Central memory CD8-positive, alpha-beta T cell (primary cell): Measurements from ENCODE around the gene SLC28A1.

Source experiments
- ATAC-seq: fragments of 150-1000 bp; cut with Tn5 transposase; replicated peaks from 2 replicates; pipeline ENCODE4 v1.10.0; 2022; ENCODE audit warnings: mild to moderate bottlenecking, moderate FRiP score, moderate number of reproducible peaks; ENCODE audit not compliant: poor library complexity, severe bottlenecking; ENCODE audit errors: extremely low read depth
- DNase-seq, 2 donors: peaks; one replicate each; pipeline ENCODE4 v3.0.0; 2021; ENCODE audit warnings: low spot score in 2 of 2
- H3K27ac Mint-ChIP-seq: one replicate; pipeline ENCODE4 v1.8.0; 2022; ENCODE audit warnings: low read depth, mild to moderate bottlenecking, moderate library complexity, mixed read lengths
- H3K27me3 Mint-ChIP-seq: one replicate; pipeline ENCODE4 v1.8.0; 2022; ENCODE audit warnings: mixed read lengths
- H3K36me3 Mint-ChIP-seq: one replicate; pipeline ENCODE4 v1.8.0; 2022; ENCODE audit warnings: mild to moderate bottlenecking, moderate library complexity, mixed read lengths; ENCODE audit not compliant: insufficient read depth
- H3K4me1 Mint-ChIP-seq: one replicate; pipeline ENCODE4 v1.8.0; 2022; ENCODE audit warnings: mixed read lengths
- H3K4me3 Mint-ChIP-seq: one replicate; pipeline ENCODE4 v1.8.0; 2022; ENCODE audit warnings: mild to moderate bottlenecking, moderate library complexity, mixed read lengths
- H3K9me3 Mint-ChIP-seq: one replicate; pipeline ENCODE4 v1.8.0; 2022; ENCODE audit warnings: mixed read lengths

The SLC28A1 gene

GRCh38 chr15:84892786-84893307 is 8.4 kb downstream of the SLC28A1 start:
- Mint-ChIP-seq H3K36me3 (no peaks in the 10 kb centered on the region), H3K4me3 (no peak overlapping the region), H3K9me3 (no peaks in the 10 kb centered on the region), H3K27ac (no peak overlapping the region), H3K27me3 (peaks cover 33% of the 10 kb centered on the region), H3K4me1 (no peaks in the 10 kb centered on the region)
- DNase-seq (no peak), ATAC-seq (no peak)

DNA sequence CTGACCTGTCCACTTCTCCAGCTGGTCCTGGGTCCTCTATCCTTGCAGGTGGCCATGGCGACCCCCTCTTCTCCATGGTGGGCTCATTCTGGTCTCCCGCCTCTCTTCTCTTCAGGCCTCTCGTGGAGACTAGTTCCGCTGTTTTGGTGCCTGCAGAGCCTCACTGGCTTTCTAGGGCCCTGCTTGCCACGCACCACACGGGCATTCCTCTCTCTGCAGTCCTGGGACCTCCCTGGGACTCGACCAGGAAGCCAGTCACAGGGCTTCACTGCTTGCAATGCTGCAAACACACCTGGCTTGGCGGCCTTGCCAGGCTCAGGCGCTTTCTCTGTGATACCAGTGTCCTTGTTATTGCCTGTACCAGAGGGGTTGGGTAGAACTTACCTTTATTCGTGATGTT is 9.1 kb downstream of the SLC28A1 start:
- Mint-ChIP-seq H3K27me3 (peaks cover 38% of the 10 kb centered on the region), H3K36me3 (no peaks in the 10 kb centered on the region), H3K4me1 (no peaks in the 10 kb centered on the region), H3K9me3 (peaks cover 2% of the 10 kb centered on the region), H3K4me3 (no peak overlapping the region), H3K27ac (no peak overlapping the region)
- ATAC-seq (no peak), DNase-seq (no peak)

GRCh38 chr15:84894736-84895425 is 10.4 kb downstream of the SLC28A1 start:
- peaks cover 50% of the 10 kb centered on the region for H3K27me3 Mint-ChIP-seq
- no peaks in the 10 kb centered on the region for H3K4me1 Mint-ChIP-seq
- DNase-seq (no peak), ATAC-seq (no peak)
- peaks cover 7% of the 10 kb centered on the region for H3K9me3 Mint-ChIP-seq
- no peak overlapping the region for H3K27ac Mint-ChIP-seq
- H3K36me3 Mint-ChIP-seq = no peaks in the 10 kb centered on the region
- H3K4me3 Mint-ChIP-seq = no peak overlapping the region

- no peaks in the 10 kb centered on the region for H3K4me1 Mint-ChIP-seq
- peaks cover 33% of the 10 kb centered on the region for H3K27me3 Mint-ChIP-seq
- no peaks in the 10 kb centered on the region for H3K36me3 Mint-ChIP-seq
- DNase-seq = no peak
- ATAC-seq = no peak
- H3K9me3 Mint-ChIP-seq = peaks cover 7% of the 10 kb centered on the region
- no peak overlapping the region for H3K27ac Mint-ChIP-seq
- H3K4me3 Mint-ChIP-seq = no peak overlapping the region
Measured at GRCh38 chr15:84898761-84899160, 14.3 kb downstream of the SLC28A1 start.

DNA sequence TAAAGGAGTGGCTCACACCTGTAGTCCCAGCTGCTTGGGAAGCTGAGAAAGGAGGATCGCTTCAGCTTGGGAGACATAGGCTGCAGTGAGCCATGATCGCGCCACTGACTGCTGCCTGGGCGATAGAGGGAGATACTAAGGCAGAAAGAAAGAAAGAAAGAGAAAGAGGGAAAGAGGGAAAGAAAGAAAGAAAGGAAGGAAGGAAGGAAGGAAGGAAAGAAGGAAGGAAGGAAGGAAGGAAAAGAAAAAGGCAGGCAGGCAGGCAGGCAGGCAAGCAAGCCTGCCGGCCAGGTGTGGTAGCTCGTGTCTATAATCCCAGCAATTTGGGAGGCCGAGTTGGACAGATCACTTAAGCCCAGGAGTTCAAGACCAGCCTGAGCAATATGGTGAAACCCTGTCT is 15.3 kb downstream of the SLC28A1 start:
- Mint-ChIP-seq H3K36me3 (peaks cover 2% of the 10 kb centered on the region), H3K27ac (no peak overlapping the region), H3K4me1 (no peaks in the 10 kb centered on the region), H3K27me3 (peaks cover 31% of the 10 kb centered on the region), H3K9me3 (peaks cover 7% of the 10 kb centered on the region), H3K4me3 (no peak overlapping the region)
- DNase-seq (no peak), ATAC-seq (no peak)

GRCh38 chr15:84901540-84901939 is 17.1 kb downstream of the SLC28A1 start:
- ATAC-seq (no peak), DNase-seq (no peak)
- Mint-ChIP-seq H3K4me1 (no peaks in the 10 kb centered on the region), H3K27me3 (peaks cover 24% of the 10 kb centered on the region), H3K27ac (no peak overlapping the region), H3K36me3 (peaks cover 2% of the 10 kb centered on the region), H3K4me3 (no peak overlapping the region), H3K9me3 (peaks cover 7% of the 10 kb centered on the region)

DNA sequence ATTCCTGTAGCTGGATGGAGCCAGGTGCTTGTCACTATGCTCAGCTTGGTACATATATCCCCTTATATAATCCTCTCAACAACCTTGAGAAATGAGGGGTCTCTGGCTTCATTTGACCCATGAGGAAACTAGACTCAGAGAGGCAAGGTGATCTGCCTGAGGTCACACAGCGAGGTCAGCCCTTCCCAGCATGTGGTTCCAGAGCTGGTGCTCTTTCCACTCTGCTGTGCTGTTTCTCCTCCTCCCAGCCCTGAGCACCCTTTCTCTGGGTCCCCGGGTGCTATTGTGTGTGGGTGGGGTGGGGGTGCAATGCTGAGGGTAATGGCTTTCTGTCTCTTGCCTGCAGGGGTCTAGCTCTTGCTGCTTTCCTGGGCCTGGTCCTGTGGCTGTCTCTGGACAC is 19.3 kb downstream of the SLC28A1 start:
- H3K27ac Mint-ChIP-seq = no peak overlapping the region
- peaks cover 13% of the 10 kb centered on the region for H3K27me3 Mint-ChIP-seq
- peaks cover 2% of the 10 kb centered on the region for H3K36me3 Mint-ChIP-seq
- H3K9me3 Mint-ChIP-seq = peaks cover 4% of the 10 kb centered on the region
- no peaks in the 10 kb centered on the region for H3K4me1 Mint-ChIP-seq
- ATAC-seq (no peak), DNase-seq (no peak)
- H3K4me3 Mint-ChIP-seq = no peak overlapping the region

DNA sequence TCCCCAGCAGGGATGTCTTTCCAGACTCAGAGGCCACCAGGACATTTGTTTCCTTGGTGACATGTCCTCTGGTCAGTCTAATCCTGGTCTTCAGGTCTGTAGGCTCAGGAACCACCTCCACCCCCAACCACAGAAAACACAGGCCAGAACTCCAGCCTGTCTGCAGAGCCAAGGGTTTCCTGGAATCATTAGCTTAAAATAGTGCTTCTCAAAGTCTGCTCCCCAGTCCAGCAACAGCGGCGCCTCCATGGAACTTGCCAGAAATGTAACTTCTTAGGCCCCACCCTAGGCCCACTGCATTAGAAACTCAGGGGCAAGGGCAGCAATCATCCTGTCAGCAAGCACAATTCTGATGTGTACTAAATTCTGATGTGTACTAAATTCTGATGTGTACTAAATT is 20.0 kb downstream of the SLC28A1 start:
- peaks cover 6% of the 10 kb centered on the region for H3K27me3 Mint-ChIP-seq
- H3K4me1 Mint-ChIP-seq = no peaks in the 10 kb centered on the region
- no peak overlapping the region for H3K4me3 Mint-ChIP-seq
- no peak for ATAC-seq
- no peaks in the 10 kb centered on the region for H3K9me3 Mint-ChIP-seq
- peaks cover 2% of the 10 kb centered on the region for H3K36me3 Mint-ChIP-seq
- DNase-seq = no peak
- H3K27ac Mint-ChIP-seq = no peak overlapping the region

GRCh38 chr15:84905016-84905916 is 20.8 kb downstream of the SLC28A1 start:
- Mint-ChIP-seq H3K27ac (no peak overlapping the region), H3K36me3 (peaks cover 2% of the 10 kb centered on the region), H3K27me3 (no peaks in the 10 kb centered on the region), H3K4me1 (no peaks in the 10 kb centered on the region), H3K9me3 (no peaks in the 10 kb centered on the region), H3K4me3 (no peak overlapping the region)
- DNase-seq (no peak), ATAC-seq (no peak)

GRCh38 chr15:84907731-84908130 is 23.3 kb downstream of the SLC28A1 start:
- Mint-ChIP-seq H3K27ac (no peak overlapping the region), H3K27me3 (peaks cover 10% of the 10 kb centered on the region), H3K36me3 (peaks cover 2% of the 10 kb centered on the region), H3K4me3 (no peak overlapping the region), H3K9me3 (no peaks in the 10 kb centered on the region), H3K4me1 (no peaks in the 10 kb centered on the region)
- ATAC-seq = no peak
- DNase-seq = no peak

DNA sequence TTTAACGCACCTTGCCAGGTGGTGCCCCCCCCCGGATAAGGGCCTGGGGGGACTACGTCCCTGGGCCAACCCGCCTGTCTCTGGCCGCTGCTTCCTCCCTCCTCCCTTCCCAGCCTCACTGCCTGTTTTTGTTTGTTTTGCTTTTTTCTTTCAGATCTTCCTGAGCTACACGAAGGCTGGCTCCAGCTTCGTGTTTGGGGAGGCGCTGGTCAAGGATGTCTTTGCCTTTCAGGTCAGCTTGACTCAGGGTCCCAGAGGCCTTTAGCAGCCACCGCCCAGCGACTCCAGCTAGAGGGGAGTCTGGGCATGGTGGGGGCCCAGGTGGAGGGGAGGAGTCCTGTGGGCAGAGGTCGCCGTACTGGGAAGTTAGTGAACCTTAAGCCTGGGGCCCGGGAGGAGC is 24.1 kb downstream of the SLC28A1 start:
- H3K9me3 Mint-ChIP-seq = no peaks in the 10 kb centered on the region
- no peaks in the 10 kb centered on the region for H3K4me1 Mint-ChIP-seq
- H3K27me3 Mint-ChIP-seq = peaks cover 10% of the 10 kb centered on the region
- peaks cover 2% of the 10 kb centered on the region for H3K36me3 Mint-ChIP-seq
- ATAC-seq (no peak), DNase-seq (no peak)
- H3K27ac Mint-ChIP-seq = no peak overlapping the region
- H3K4me3 Mint-ChIP-seq = no peak overlapping the region

GRCh38 chr15:84909029-84909428 is 24.6 kb downstream of the SLC28A1 start:
- Mint-ChIP-seq H3K4me3 (no peak overlapping the region), H3K27me3 (peaks cover 10% of the 10 kb centered on the region), H3K4me1 (no peaks in the 10 kb centered on the region), H3K9me3 (no peaks in the 10 kb centered on the region), H3K36me3 (peaks cover under 1% of the 10 kb centered on the region), H3K27ac (no peak overlapping the region)
- no peak for ATAC-seq
- DNase-seq = no peak

- Mint-ChIP-seq H3K36me3 (no peaks in the 10 kb centered on the region), H3K27me3 (peaks cover 14% of the 10 kb centered on the region), H3K27ac (no peak overlapping the region), H3K4me1 (no peaks in the 10 kb centered on the region), H3K9me3 (no peaks in the 10 kb centered on the region), H3K4me3 (no peak overlapping the region)
- DNase-seq (no peak), ATAC-seq (no peak)
Measured at GRCh38 chr15:84909782-84910181, 25.3 kb downstream of the SLC28A1 start.
